NCI-H1105 (cell line): Measurements from ENCODE around the gene PNPLA5.
A peak's percentile ranks its signal among the peaks of the same experiment; 100 is the strongest.
"Not testable (repeated sequence)": the region's sequence is repeated elsewhere in the genome, so short reads cannot be mapped to it uniquely, and the experiment has no call there.

ENCODE experiments used
- DNase-seq: peaks from one replicate; lab custom pipeline; 2025; lab: John Stamatoyannopoulos, UW

The PNPLA5 gene, protein sequence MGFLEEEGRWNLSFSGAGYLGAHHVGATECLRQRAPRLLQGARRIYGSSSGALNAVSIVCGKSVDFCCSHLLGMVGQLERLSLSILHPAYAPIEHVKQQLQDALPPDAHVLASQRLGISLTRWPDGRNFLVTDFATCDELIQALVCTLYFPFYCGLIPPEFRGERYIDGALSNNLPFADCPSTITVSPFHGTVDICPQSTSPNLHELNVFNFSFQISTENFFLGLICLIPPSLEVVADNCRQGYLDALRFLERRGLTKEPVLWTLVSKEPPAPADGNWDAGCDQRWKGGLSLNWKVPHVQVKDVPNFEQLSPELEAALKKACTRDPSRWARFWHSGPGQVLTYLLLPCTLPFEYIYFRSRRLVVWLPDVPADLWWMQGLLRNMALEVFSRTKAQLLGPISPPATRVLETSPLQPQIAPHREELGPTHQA

DNA sequence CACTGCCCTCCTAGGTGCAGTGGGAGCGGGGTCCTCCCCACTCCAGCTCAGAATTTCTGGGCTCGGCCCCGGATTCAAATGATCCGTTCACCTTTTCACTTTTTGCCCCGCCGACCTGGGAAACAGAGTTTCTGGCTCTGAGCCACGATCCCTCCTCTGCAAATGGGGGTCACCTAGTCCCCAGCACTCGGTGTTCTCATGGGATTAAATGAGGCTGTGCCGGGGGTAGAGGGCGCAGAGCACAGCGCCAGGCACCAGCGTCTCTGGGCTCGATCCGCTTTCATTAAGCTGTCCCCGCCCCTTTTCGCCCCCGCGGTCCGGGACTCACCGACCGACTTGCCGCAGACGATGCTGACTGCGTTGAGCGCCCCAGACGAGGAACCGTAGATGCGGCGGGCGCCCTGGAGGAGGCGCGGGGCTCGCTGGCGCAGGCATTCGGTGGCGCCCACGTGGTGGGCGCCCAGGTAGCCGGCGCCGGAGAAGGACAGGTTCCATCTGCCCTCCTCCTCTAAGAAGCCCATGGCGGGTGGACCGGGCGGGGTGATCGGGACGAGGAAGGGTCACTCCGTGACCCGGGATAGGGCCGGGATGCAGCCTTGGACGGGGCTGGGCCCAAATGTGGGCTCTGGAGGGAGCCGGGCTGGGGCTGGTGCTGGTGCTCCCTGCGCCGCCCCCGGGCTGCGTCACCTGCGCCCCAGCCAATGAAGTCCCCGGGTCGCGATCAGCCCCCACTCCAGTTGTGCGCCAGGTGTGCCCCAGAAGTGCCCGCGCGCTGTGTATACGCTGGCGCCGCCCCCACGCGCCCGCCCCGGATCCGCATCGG lies at the start of gene PNPLA5:
TSS of gene PNPLA5 (minus strand) at position 654 of the 823 bp plus-strand sequence. CDS start at position 521, 133 bp downstream.
- DNase-seq: no peak

DNA sequence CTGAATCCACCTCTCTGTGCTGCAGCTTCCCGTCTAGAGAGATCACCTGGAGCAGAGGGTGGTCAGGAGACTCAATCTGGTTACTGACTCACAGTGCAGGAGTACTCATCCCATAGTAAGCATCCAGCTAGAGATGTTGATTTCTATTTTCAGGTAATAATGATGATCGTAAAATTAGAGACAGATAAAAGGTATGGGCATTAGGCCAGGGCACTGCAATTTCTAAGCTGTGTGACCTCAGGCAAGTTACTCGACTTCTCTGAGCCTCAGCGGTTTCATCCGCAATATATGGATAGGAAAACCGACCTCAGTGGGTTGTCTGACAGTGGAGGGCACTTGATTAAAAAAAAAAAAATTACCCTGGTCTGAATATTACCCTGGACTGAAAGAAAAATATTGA lies 49.6 kb upstream of the PNPLA5 start:
- no peak for DNase-seq

- no peak for DNase-seq
These were observed 40.0 kb upstream of the PNPLA5 start for GRCh38 chr22:43931771-43932170.

- no peak for DNase-seq
These were observed 37.1 kb upstream of the PNPLA5 start for GRCh38 chr22:43928908-43929307.

- DNase-seq: no peak
These were observed 36.7 kb upstream of the PNPLA5 start for GRCh38 chr22:43928468-43928867.

- DNase-seq: no peak
These were observed 34.5 kb upstream of the PNPLA5 start for GRCh38 chr22:43926349-43926710.

DNA sequence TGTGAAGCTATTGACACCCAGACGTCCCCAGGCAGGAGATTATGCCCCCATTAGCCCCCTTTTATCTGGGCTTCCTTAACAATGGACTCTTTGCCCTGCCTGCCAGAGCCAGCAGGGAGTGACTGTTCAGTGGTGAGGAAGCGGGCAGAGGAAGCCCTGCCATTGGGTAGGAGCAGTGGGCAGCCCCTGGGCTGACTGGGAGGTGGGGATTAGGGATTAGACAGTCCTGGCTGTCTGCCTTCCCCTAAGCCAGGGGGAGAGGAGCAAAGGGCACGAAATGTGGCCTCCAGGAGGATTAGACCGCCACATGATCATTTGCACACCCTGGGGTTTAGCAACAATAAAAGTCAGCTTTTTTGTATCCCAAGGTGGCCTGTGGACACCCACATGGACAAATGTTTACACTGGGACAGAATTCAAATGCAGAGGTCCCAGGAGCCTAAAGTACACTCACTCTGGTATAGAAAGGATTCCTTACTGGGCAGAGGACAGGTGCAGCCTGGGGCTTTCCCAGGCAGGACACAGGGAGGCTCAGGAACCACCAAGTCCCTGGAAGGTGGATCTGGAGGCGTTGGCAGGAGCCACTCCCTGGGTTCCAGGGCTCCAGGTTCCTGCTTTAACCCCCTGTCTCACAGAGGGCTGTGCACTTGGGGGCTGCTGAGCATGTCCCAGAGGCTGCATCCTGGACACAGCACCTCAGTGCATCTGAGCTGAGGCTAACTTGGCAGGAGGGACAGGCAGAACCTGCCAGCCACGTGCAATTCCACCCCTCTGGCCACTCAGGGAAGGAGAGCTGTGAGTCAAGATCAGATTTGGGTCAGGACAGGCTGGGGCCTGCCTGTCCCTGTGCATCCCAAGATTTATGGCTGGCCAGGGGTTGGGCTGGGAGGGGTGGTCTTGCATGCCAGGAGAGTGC lies 33.9 kb upstream of the PNPLA5 start:
- DNase-seq: no peak

DNA sequence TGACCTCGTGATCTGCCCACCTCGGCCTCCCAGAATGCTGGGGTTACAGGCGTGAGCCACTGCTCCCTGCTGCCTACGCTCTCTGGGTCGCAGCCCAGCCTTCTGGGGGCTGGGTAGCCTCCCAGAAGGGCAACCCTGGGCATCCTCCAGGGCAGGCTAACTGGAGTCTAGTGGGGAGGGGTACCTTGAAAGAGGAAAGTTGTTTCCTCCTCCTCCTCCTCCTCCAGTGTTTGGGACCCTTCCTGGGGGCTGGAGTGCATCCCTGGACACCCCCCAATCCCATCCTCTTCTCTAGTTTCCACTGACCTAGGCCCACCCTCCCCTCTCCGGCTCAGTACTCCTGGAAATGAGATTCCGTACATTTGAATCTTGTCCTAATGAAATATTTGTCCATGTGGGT lies 33.1 kb upstream of the PNPLA5 start:
- no peak for DNase-seq

DNA sequence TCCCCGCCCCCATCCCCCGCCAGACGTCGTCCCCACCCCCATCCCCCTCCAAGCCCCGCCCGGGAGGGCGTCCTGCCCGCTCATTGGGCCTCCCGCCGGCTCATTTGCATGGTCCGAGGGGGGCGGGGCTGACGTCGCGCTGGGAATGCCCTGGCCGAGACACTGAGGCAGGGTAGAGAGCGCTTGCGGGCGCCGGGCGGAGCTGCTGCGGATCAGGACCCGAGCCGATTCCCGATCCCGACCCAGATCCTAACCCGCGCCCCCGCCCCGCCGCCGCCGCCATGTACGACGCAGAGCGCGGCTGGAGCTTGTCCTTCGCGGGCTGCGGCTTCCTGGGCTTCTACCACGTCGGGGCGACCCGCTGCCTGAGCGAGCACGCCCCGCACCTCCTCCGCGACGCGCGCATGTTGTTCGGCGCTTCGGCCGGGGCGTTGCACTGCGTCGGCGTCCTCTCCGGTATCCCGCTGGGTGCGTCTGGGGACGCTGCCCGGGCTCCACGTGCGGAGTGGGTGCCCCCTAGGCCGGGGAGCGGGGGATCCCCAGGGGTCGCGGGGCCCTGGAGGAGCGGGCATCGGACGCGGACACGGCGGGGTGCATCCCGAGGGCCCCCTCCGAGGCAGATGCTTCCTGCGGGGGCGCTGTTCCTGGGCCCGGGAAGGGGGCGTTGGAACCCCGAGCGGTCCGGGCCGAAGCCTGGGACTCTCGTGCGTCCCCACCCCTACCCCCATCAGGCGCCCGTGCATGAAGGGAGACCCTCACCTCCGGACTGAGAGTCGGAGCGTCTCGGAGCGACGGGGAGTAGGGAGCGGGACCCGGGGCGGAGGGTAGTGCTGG lies 32.0 kb upstream of the PNPLA5 start, which contains the start of gene PNPLA3:
TSS of gene PNPLA3 (plus strand) at position 175 of the 834 bp plus-strand sequence. CDS start at position 282, 107 bp downstream.
- peak; percentile 82 for DNase-seq

DNA sequence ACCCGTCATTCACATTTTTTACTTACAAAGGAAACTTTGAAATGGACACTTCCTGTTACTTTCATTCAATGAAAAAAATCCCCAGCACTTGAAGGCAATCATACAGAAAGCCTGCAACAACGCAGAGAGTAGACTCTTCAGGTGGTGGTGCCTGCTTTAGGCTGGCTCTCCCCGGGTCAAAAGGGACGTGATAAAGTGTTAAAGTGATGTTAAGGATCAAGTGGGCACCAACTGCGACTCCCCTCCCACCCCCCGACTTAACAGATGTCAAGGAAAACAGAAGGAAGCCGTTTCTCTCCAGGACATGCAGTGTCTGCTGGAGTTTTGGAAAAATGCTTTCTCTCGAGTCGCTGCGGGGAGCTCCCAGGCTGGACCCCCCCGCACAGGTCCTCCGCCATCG lies 31.4 kb upstream of the PNPLA5 start:
- DNase-seq: no peak

DNA sequence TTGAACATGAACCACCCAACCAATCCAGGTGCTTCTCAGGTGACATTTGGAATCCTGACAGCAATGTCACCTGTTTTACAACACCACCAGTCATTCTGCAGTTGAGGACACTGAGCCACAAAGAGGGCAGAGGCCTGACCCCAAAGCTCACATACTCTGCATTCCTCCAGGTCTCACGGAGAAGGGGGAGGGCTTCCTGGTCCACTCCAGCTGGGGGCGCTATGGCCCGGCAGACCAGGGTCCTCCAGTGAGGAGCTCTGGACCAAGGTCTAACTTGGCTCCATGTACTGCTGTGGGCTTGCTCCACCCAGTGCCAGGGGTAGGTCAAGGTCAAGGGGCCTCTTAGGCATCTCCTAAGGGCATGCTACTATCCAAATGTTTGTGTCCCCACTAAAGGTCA lies 30.3 kb upstream of the PNPLA5 start:
- no peak for DNase-seq

DNA sequence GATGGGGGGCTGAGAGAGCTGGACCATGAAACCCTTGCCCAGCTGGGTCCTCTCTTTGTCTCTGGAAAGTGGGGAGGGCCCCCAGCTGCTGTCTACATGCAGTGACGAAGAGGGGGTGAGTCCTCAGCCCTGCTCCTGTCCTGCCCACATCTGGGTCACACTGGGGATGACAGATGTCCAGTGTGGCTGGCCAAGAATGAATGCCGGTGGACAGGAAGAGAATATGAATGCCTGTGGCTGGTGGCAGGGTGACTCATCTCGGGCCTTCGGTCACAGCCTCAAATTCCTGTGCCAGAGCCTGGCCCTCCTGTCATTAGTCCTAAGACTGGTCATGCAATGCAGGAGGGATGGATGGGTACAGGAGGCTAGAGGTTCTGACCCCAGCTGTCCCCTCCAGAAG lies 29.6 kb upstream of the PNPLA5 start:
- no peak for DNase-seq

DNA sequence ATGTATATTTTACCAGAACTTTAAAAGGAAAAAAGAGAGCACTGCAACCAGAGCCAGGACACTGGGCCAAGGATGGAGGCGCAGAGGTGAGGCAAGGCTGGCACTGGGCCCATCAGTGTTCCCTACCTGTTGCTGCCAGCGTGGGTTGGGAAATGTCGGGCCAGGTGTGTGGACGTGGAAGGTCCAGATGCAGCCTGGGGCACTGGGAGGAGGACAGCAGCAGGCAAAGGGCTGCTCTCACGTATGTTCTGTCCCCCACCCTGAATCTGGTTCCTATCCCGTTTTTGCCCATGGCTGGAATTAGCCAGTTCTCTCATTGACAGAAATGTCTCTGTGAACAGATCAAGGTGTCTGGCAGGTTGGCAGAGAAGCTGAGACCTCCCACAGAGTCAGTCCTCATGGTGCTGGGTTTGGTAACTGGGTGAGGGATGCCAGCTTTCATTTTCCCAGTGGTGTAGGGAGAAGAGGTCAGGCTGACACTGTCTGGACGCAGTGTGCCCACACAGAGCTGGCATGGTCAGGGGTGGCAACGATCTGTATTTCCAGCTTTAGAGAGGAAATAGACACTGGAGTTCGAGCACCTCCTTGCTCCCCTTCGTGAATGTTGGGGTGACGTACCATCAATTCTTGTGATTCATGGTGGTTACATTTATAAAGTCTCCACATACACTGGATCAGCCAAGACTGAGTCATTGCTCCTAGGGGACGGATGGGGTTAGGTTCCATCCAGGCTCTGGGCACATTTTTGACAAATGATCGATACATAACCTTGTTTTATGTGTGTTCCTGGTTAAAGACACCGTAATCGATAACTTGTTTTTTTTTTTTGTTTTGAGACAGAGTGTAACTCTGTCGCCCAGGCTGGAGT lies 27.5 kb upstream of the PNPLA5 start:
- DNase-seq: no peak

DNA sequence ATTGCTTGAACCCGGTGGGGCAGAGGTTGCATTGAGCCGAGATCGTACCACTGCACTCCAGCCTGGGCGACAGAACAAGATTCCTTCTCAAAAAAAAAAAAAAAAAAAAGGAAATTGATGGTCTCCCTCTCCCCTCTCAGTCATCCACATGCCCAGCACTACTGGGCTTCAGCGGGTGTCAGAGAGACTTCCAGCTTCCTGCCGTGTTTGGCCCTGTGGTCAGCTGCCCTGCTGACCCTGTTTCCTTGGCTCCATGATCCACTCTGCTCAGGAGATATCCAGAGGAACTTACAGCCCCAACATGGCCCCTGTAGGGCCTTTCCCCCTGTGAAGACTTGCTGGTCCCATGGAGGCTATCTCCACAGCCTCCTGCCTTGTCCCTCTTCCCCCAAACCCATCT lies 25.7 kb upstream of the PNPLA5 start:
- no peak for DNase-seq

DNA sequence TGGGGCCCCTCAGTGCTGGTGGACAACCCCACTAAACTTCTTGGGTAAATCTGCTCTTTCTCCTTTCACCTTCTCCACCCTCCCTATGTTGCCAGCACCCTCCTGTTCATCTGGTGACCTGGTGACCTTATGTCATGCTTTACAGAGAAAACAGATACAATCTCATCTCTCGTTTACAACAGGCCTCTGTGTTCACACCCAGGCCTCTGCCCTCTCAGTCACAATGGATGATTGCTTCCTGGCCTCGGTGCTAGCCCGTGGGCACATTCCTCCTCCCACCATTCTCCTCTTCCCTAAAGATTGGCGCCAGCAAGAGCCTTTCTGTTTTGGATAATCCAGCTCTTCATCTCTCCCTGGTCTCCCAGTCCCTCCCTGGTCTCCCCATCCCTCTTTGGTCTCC lies 19.5 kb upstream of the PNPLA5 start:
- DNase-seq: no peak

GRCh38 chr22:43910178-43910695 lies 18.4 kb upstream of the PNPLA5 start:
- DNase-seq: no peak

GRCh38 chr22:43909708-43910107 lies 17.9 kb upstream of the PNPLA5 start:
- DNase-seq: no peak

DNA sequence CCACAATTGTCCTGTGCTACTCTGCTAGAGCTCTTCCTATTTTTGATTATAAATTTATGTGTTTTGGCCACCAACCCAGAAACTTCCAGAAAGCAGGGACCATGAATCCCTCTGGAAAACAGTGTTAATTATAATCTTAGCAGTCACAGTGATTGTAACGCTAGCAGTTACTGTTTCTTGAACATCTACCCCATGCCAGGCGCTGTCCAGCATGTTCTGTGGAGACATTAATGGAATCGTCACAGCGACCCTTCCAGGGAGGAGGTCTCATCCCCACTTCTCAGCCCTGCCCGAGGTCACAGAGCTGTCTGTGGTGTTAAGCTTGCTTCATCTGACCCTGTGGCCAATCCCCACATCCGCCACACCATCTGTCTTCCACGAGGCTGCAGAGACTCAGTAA lies 13.9 kb upstream of the PNPLA5 start:
- DNase-seq: no peak

DNA sequence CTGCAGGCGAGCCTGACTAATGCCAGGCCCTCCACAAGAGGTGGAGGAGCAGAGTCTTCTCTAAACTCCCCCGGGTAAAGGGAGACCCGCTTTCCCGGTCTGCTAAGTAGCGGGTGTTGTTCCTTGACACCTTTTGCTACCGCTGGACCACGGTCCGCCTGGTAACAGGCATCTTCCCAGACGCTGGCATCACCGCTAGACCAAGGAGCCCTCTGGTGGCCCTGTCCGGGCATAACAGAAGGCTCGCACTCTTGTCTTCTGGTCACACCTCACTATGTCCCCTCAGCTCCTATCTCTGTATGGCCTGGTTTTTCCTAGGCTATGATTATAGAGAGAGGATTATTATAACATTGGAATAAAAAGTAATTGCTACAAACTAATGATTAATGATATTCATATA lies 12.6 kb upstream of the PNPLA5 start:
- DNase-seq: not testable (repeated sequence)

DNA sequence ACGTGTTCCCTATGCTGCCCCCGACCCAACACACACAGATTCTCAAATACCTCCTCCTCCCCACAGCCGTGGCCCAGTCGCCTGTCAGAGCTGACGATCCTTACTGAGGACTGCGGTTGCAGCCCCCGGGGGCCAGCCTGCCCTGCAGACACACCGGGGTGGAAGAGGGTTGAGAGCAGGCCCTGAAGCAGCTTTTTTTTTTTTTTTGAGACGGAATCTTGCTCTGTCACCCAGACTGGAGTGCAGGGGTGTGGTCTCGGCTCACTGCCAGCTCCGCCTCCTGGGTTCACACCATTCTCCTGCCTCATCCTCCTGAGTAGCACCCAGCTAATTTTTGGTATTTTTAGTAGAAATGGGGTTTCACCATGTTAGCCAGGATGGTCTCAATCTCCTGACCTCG lies 11.2 kb upstream of the PNPLA5 start:
- DNase-seq: not testable (repeated sequence)
